ENCODE results near the gene KRT80. TPM values are rescaled to one million over a fixed set of nuclear protein-coding genes. Genes with fewer than 3 reads are reported as not detected.

Gene KRT80
- total RNA-seq, 1 donor from 2014 or later: 15.5 TPM

GRCh38 chr12:52179396-52179973 is 12.3 kb downstream of the KRT80 start:
- DNase-seq (ENCODE audit: low spot score): no peak

- no peak for DNase-seq (ENCODE audit: low spot score)
These were observed 12.8 kb downstream of the KRT80 start for GRCh38 chr12:52178984-52179383.

DNA sequence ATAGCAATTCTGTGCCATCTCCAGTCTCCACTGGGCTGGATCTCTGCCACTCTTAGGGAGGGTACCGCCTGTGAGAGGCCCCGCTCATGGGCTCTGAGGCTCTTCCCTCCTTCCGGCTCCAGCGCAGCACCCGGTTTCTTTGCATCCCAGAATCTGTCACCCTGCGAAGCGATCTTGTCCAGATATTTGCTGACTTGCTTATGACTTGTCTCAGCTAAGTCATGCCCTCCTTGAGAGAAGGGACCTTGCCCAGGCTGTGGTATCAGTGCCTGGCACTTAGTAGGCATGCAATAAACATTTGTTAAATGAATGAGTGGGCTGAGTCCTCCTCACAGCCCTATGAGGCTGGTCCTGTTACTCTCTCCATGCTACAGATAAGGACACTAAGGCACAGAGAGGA is 13.4 kb downstream of the KRT80 start:
- DNase-seq (ENCODE audit: low spot score): no peak

GRCh38 chr12:52175371-52176350 is 16.2 kb downstream of the KRT80 start:
- no peak for DNase-seq (ENCODE audit: low spot score)

GRCh38 chr12:52173526-52173925 is 18.3 kb downstream of the KRT80 start:
- no peak for DNase-seq (ENCODE audit: low spot score)

DNA sequence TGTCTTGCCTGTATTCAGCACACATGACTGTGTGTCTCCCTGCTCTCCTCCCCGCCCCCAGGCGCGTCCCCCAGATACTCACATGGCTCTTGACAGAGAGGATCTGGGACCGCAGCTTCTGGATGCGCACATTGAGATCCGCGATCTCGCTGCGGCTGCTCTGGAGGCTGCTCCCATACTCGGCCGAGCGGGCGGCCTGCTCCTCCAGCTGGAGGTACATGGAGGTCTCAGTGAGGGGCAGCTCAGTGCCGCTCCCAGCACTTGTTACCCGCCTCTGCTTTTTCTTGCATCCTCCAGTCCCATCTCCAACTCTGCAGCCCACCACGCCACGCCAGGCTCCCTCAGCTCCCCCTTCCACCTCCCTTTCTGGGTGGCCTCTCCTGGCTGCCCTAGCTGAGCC is 18.9 kb downstream of the KRT80 start:
- DNase-seq (ENCODE audit: low spot score): no peak

DNA sequence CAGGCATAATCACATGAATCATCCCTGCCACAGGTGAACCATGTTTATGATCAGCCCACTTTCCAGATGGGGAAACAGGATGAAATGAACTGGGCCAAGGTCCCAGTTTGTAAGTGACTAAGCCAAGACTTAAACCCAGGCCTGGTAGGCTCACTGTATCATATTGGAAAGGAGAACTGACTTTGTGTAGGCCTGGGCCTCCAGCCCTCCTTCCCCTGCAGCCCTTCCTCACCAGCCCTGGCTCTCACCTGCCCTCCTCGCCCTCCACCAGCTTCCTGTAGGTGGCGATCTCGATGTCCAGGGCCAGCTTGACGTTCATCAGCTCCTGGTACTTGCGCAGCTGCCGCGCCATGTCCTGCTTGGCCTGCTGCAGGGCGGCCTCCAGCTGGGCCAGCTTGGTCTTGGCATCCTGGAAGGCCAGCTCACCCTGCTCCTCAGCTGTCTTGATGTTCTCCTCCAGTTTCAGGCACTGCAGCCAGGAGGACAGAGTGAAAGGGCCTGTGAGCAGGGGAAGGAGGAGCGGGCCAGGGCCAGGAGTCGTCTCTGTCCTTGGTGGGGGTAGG is 19.8 kb downstream of the KRT80 start:
- DNase-seq (ENCODE audit: low spot score): no peak

DNA sequence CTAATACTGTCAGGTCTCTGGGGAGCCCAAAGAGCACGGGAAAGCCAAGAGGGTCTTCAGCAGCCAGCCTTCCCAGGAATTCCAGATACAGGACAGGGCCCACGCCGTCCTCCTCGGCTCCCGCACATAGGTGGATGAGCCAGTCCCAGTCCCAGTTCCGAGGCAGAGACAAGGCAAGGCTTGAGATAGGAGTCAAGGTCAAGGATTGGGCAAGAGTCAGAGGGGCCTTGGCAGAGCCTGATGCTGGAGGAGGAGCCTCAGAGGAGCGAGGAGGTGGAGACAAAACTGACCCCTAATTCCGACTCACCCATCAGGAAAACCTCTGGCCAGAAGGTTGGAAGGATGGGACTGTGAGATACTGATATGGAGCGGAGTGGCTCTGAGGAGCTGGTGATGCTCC is 21.0 kb downstream of the KRT80 start:
- no peak for DNase-seq (ENCODE audit: low spot score)

DNA sequence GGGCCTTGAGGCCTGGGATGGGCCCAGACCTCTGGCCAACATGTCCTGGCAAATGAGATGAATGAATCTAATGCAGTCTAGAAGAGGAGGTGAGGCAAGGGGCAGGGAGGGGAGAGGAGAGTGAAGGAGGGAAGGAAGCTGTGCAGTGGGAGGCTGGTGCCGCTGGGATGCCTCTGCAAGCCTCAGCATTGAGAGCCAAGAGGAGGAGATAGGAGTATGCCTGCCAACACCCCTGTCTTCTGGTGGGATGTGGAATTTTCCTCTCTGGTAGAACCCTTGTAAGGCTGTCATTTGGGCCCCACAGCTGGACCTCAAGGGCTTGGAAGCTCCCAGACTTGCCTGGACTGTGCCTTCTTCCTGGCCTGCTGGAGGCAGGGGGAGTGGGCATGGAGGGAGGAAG is 21.9 kb downstream of the KRT80 start:
- DNase-seq (ENCODE audit: low spot score): no peak

DNA sequence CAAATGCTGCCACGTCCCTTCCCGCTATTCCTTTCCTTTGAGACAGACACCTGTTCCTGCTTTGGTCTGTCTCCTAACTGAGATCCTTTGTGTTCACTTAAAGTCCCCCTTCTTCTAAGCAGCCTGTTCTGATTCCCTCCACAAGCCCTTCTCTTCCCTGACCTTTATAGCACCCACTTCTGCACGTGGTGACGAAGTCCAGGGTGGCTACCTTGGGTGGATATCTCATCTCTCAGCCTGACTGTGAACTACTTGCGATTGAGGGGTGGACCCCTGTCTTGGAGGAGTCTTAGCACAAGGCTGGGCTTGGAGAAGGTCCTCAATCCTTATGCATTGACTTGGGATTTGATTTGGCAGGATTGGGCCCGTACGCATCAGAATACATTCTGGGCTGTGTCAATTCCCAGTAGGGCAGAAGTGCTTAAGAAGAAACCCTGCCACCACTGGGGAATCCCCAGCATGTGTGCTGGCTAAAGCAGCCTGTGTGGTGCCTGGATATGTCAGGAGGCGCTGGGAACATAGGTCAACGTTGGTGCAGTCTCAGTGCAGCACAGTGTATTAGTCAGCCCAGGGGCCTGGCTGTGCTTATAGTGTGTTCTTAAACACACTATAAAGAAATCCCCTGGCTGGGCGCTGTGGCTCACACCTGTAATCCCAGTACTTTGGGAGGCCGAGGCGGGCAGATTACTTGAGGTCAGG is 23.6 kb downstream of the KRT80 start:
- peak; percentile 84 for DNase-seq (ENCODE audit: low spot score)

DNA sequence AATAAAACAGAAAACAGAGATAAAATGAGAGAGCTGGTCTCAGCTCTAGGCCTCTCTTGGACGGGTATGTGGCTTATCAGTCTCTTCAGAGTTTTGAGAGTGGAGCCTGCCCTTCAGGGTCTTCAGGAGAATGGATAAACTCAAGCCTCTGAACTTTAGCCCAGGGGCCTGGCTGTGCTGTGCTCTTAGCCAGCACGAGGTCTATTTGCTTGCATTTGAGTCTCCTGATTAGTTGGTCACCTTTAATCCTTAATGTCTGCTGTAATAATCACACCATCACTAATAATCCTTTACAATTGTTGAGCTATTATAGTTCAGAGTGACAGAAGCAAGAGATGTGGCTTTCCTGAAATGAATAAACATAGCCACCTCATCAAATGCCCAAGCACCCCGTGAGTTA is 24.3 kb downstream of the KRT80 start:
- no peak for DNase-seq (ENCODE audit: low spot score)

- no peak for DNase-seq (ENCODE audit: low spot score)
These were observed 25.1 kb downstream of the KRT80 start for GRCh38 chr12:52166672-52167071.

GRCh38 chr12:52165096-52165855 is 26.5 kb downstream of the KRT80 start:
- no peak for DNase-seq (ENCODE audit: low spot score)

DNA sequence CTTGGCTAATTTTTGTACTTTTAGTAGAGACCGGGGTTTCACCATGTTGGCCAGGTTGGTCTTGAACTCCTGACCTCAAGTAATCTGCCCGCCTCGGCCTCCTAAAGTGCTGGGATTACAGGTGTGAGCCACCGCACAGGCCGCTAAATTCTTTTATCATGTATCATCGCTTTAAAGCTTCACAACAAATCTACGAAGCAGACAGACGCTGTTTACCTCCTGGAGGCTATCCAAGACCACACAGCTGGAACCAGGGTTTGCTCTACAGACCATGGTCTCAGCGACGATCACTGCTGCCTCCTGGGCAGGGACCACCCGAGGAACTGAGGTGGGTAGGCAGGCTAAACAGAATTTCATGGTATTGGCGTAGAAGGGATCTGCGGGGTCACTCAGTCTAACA is 27.2 kb downstream of the KRT80 start:
- DNase-seq (ENCODE audit: low spot score): no peak

DNA sequence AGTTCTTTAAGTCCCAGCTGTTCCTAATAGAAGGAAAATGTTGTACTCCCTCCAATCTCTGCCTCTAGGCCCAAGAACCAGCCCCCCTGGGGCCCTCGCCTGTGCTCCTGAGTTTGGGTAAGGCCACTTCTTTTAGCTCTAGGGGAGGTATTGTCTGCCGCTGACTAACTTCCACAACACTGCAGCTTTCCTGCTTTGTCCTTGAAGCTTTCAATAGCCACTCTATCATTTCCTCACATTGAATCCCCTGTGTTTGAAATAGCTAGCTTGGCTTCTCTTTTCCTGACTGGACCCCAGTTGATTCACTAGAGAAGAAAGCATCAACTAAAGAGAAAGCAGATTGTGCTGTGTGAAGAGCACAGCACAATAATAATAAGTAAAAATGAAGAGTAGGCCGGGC is 28.8 kb downstream of the KRT80 start:
- DNase-seq (ENCODE audit: low spot score): no peak

- DNase-seq (ENCODE audit: low spot score): no peak
These were observed 31.6 kb downstream of the KRT80 start for GRCh38 chr12:52160200-52160599.

GRCh38 chr12:52157566-52158150 is 34.2 kb downstream of the KRT80 start:
- no peak for DNase-seq (ENCODE audit: low spot score)

DNA sequence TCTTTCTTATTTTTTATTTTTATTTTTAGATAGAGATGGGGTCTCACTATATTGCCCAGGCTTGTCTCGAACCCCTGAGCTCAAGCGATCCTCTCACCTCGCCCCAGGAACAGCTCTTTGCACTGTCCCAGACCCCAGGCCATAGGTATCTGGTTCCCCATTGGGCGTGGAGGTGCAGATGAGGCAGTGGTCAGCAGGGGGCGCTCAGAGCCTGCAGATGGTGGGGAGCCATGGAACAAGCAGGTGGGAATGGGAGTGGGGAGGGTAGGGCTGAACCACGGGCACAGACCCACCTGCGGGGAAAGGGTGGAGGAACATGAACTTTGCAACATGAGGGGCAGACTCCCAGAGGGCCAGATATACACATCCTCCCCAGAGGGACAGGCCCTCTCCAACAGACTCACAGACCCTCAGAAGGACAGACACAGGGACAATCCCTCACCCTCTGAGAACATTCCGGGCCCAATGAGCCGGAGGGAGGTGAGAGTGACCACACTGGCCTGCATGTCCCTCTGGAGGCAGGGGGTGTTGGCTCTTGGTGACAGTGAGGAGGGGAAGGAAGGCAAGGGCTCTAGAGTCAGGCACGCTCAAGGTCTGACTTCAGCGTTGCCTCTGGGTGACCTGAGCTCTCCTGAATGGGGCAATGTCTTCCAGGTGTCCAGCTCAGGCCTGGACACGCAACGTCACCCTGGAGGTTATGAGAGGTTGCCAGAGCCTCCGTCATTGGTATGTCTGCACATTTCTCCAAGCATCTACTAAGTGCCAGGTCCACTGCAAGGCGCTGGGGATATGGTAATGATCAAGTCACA is 34.9 kb downstream of the KRT80 start:
- peak; percentile 67 for DNase-seq (ENCODE audit: low spot score)

DNA sequence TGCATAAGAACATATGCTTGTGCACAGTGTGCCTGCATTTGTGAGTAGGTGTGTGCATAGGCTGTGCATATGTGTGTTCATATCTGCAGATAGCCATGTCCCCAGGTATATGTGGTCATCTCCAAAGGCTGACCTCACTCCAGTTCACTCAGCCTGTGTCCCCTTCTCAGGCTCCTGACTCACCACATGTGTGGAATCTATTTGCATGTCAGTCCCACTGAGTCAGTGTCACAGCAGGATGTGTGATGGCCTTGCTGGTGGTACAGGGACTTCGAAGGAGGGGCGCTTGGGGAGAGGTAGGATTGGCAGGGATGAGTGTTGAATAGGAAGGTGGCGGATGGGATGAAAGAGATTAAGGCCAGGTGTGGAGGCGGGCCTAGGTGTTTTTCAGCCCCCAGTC is 35.5 kb downstream of the KRT80 start:
- no peak for DNase-seq (ENCODE audit: low spot score)
